Stimulated activated CD4-positive, alpha-beta T cell treated with anti-CD3 and anti-CD28 coated beads, Interleukin-1b, Interleukin-23, amount 100 ng/mL, for 24 hours (primary cell): ENCODE data around the gene SH3BGRL3.
"Not testable (repeated sequence)": the region's sequence is repeated elsewhere in the genome, so short reads cannot be mapped to it uniquely, and the experiment has no call there.

Experiments
- DNase-seq, 4 experiments: peaks; one replicate each; pipeline ENCODE4 v3.0.0-alpha.2; 2020; ENCODE audit warnings: low read depth in 4 of 4, low spot score in 1 of 4

The SH3BGRL3 gene

DNA sequence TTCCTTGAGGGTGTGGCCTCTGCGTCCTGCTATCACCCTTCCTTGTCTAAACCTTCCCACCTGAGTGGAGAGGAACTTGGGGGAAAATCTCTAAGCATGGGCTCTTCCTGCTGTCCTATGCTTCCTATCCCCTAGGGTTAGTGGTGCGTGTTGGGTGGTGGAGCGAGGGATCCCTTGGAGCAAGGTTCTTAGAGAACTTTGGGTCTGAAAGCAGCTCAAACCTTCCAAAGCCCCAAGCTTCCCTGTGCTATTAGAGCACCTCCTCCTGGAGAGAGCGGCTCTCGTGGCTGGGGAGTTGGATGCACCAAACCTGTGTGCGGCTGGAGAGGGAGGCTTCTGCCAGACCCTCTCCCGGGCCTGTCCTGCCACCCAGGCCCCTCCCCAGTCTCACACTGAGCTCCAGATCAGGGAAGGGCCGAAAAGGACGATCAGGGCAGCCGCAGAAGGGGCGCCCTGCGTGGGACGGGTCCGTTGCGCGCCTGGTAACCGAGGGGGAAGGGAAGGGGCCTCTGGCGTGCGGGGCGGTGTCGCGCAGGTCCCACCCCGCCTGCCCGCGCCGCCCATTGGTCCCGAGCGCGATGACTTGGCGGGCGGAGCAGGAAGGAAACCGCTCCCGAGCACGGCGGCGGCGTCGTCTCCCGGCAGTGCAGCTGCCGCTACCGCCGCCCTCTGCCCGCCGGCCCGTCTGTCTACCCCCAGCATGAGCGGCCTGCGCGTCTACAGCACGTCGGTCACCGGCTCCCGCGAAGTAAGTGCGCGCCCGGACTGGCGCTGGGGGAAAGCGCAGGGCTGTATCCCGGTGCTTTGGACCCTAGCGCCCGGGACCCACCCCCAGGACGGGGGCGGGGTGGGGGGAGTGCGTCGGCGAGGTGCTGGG lies at the start of gene SH3BGRL3:
Gene SH3BGRL3 (plus strand): TSS at position 631 of the 877 bp plus-strand sequence. CDS start 70 bp downstream, at position 701.
- peak; percentile 56 to 83 (median 70) for DNase-seq

GRCh38 chr1:26230682-26231081 lies 49.2 kb upstream of the SH3BGRL3 start:
- not testable (repeated sequence) for DNase-seq

GRCh38 chr1:26233903-26234643 lies 45.8 kb upstream of the SH3BGRL3 start, which contains the start of gene CEP85:
CEP85 (plus strand) TSS chr1:26234200; CDS start chr1:26239784, 5,584 bp downstream.
- peak; percentile 95 to 98 (median 96) for DNase-seq

- peak in 3 of 4 experiments; percentile 7 to 16 (median 12) for DNase-seq
Observed at GRCh38 chr1:26234644-26235370, 45.1 kb upstream of the SH3BGRL3 start.

- DNase-seq, result no peak
Observed at GRCh38 chr1:26237230-26237966, 42.5 kb upstream of the SH3BGRL3 start.

- DNase-seq, result no peak
Observed at GRCh38 chr1:26239936-26240335, 40.0 kb upstream of the SH3BGRL3 start.

DNA sequence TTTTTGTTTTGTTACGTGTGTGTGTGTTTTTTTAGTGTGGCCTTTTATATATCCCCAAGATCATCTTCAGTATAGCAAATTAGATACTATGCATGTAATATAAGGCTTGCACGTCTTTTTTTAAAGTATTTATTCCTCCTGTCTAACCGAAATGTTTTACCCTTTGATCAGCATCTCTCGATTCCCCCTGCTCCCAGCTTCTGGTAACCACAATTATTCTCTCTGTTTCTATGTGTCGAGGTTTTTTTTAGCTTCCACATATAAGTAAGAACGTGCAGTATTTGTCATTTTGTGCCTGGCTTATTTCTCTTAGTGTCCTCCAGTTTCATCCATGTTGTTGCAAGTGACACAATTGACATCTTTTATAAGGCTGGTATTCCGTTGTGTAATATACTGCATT lies 27.2 kb upstream of the SH3BGRL3 start:
- DNase-seq, result no peak

- no peak for DNase-seq
Observed at GRCh38 chr1:26254404-26254803, 25.5 kb upstream of the SH3BGRL3 start.

GRCh38 chr1:26257222-26257621 lies 22.7 kb upstream of the SH3BGRL3 start:
- no peak for DNase-seq

DNA sequence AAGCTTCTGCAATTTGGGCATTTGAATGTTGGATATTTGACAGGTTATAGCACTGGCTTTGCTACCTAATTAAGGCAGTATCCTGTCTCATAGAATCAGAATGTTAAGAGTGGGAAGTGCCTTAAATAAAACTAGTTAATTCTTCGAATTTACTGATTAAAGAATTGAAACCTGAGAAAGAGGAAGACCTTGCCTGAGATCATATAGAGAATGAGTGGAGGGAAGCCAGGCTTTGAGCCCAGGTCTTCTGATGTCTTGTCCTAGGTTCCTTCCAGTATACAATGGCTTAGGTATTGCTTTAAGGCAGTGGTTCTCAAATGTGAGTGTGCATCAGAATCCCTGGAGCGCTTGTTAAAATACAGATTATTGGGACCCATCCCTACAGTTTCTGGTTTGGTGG lies 20.9 kb upstream of the SH3BGRL3 start:
- no peak for DNase-seq

DNA sequence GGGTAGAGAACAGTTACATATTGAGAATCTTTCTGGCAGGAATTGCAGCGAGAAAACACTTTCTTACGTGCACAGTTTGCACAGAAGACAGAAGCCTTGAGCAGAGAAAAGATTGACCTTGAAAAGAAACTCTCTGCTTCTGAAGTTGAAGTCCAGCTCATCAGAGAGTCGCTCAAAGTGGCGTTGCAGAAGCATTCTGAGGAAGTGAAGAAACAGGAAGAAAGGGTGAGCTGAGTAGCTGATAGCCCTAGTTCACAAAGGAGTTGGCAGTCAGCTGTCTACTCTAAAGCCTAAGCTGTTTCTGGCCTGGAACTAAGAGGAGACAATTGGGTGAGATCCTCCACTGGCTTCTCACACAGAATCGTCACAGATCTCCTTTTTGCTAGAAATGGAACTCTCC lies 20.3 kb upstream of the SH3BGRL3 start:
- no peak for DNase-seq

DNA sequence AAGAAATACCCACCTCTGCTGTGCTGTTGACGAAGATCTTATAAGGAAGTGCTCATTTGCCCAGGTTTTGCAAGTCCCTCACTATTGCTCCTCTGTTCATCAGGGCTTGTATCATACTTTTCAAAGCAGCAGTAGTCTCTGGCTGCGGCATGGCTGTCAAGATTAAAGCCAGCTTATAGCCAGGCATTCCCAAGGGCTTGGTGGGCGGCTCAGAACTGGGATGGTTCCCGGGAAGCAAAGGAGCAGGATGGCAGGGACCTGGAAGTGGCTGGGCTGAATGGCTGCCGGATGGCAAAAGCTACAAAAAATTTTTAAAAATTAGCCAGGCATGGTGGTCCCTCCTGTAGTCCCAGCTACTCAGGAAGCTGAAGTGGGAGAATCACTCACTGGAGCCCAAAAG lies 16.7 kb upstream of the SH3BGRL3 start:
- no peak for DNase-seq

DNA sequence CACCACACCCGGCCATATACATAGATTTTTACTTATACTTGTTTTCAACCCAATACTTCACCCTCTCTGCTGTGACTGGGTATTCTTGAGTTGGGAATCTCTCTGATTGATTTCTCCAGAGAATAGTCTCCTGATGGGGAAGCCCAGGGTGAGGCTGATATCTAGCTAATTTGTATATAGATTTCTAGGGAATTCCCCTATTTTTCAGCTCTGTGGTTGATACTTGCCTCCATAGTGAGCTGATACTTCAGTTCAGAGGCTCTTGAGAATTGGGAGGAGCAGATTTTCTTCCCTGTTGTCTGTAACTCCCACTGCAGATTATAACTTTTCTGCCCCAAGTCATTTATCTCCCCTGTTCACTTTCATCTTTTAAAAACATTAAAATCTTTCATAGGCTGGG lies 14.5 kb upstream of the SH3BGRL3 start:
- DNase-seq, result no peak

DNA sequence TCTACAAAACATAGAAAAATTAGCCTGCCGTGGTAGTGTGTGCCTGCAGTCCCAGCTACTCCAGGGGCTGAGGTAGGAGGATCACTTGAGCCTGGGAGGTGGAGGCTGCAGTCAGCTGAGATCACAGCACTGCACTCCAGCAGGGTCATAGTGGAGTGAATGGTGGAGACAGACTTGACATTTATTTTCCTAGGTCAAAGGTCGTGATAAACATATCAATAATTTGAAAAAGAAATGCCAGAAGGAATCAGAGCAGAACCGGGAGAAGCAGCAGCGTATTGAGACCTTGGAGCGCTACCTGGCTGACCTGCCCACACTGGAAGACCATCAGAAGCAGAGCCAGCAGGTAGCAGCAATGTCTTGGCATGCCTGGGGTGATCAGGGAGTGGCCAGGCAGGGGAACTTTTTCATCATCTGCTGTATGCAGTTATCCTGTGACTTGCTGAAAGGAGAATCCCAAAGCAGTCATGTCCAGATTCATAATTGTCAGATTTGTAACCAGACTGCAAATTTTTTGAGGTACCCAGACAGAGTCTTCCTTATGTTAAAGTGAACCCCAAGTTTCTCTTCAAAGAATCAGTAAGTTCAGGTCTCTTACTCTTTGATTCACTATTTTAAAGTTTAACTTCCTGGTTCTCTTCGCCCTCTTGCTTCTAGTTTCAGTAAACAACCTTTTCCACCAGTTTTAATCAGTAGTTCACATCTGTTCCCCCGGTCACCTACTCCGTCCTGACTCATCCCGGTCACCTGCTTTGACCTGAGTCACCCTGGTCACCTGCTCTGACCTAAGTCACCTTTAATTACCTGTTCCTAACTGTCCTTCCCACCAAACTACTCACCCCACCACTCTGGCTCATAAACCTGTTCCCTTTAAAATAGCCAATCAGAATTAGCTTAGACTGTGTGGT lies 11.3 kb upstream of the SH3BGRL3 start:
- no peak for DNase-seq

GRCh38 chr1:26269198-26269550 lies 10.7 kb upstream of the SH3BGRL3 start:
- DNase-seq, result no peak

DNA sequence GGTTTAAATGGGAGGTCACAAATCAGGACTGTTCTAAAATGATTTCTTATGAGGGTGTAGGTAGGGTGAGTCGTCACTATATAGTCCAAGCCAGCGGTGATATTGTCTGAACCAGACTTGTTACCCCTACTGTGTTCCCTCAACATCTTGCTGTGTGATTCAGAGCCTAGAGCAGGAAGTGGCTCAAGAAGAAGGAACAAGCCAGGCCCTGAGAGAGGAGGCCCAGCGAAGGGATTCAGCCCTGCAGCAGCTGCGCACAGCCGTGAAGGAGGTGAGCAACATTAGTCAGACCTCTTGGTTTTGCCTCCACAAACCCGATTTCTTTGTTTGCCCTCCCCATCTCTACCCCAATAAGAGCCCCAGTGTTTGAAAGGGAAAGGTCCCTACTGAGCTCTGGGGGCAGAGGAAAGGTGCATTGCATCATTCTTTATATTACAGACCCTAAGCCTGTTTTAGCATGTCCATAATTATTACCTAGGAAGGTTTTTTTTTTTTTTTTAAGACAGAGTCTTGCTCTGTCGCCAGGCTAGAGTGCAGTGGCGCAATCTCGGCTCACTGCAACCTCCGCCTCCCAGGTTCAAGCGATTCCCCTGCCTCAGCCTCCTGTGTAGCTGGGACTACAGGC lies 5.0 kb upstream of the SH3BGRL3 start:
- DNase-seq, result no peak

- peak; percentile 59 to 75 (median 62) for DNase-seq
Observed at GRCh38 chr1:26275580-26276431, 4.1 kb upstream of the SH3BGRL3 start.

GRCh38 chr1:26276432-26276838 lies 3.5 kb upstream of the SH3BGRL3 start:
- DNase-seq, result no peak
